ES-I3 (cell line): ENCODE measurements around the gene PARD3B.

Experiments
- H3K36me3 ChIP-seq: 2 replicates; pipeline ENCODE4 v1.6.1; 2013; ENCODE audit warnings: mild to moderate bottlenecking, low read length, control low read depth, moderate library complexity; ENCODE audit not compliant: insufficient read depth
- H3K4me1 ChIP-seq: 2 replicates; pipeline ENCODE4 v1.6.1; 2013; ENCODE audit warnings: mild to moderate bottlenecking, control low read depth, low read length; ENCODE audit not compliant: insufficient read depth
- H3K9ac ChIP-seq: 2 replicates; pipeline ENCODE4 v1.6.1; 2013; ENCODE audit warnings: low read depth, mild to moderate bottlenecking, low read length, moderate library complexity
- H3K9me3 ChIP-seq: 2 replicates; pipeline ENCODE4 v1.6.1; 2013; ENCODE audit warnings: mild to moderate bottlenecking, low read length, moderate library complexity; ENCODE audit not compliant: control insufficient read depth, insufficient read depth

Gene PARD3B

GRCh38 chr2:204948024-204948763 lies 402.9 kb downstream of the PARD3B start:
- H3K9me3 ChIP-seq = peaks cover 6% of the 10 kb centered on the region; the same call in 1 of the 2 replicates
- H3K4me1 ChIP-seq = no peaks in the 10 kb centered on the region
- no peaks in the 10 kb centered on the region for H3K36me3 ChIP-seq
- H3K9ac ChIP-seq = no peak overlapping the region

GRCh38 chr2:204948822-204949221 lies 403.5 kb downstream of the PARD3B start:
- peaks cover 6% of the 10 kb centered on the region; the same call in 1 of the 2 replicates for H3K9me3 ChIP-seq
- no peaks in the 10 kb centered on the region for H3K36me3 ChIP-seq
- H3K9ac ChIP-seq = no peak overlapping the region
- H3K4me1 ChIP-seq = no peaks in the 10 kb centered on the region

GRCh38 chr2:204950695-204951346 lies 405.5 kb downstream of the PARD3B start:
- no peaks in the 10 kb centered on the region for H3K4me1 ChIP-seq
- no peaks in the 10 kb centered on the region for H3K36me3 ChIP-seq
- H3K9me3 ChIP-seq = 0 out of 2 replicates have a peak, but pooled peaks cover 3% of the 10 kb centered on the region
- no peak overlapping the region for H3K9ac ChIP-seq

- H3K4me1 ChIP-seq = peaks cover 10% of the 10 kb centered on the region; the same call in 1 of the 2 replicates
- H3K9ac ChIP-seq = no peak overlapping the region
- no peaks in the 10 kb centered on the region for H3K36me3 ChIP-seq
- no peaks in the 10 kb centered on the region for H3K9me3 ChIP-seq
Measured at GRCh38 chr2:204958371-204958770, 413.1 kb downstream of the PARD3B start.

- Histone ChIP-seq H3K9me3 (no peaks in the 10 kb centered on the region), H3K4me1 (peaks cover 10% of the 10 kb centered on the region; the same call in 1 of the 2 replicates), H3K9ac (no peak overlapping the region), H3K36me3 (no peaks in the 10 kb centered on the region)
Measured at GRCh38 chr2:204964414-204964813, 419.1 kb downstream of the PARD3B start.

GRCh38 chr2:204966245-204966644 lies 421.0 kb downstream of the PARD3B start:
- Histone ChIP-seq H3K9ac (no peak overlapping the region), H3K36me3 (no peaks in the 10 kb centered on the region), H3K4me1 (peaks cover 10% of the 10 kb centered on the region; the same call in 1 of the 2 replicates), H3K9me3 (no peaks in the 10 kb centered on the region)

- Histone ChIP-seq H3K9ac (no peak overlapping the region), H3K9me3 (no peaks in the 10 kb centered on the region), H3K36me3 (no peaks in the 10 kb centered on the region), H3K4me1 (peaks cover 4% of the 10 kb centered on the region; the same call in 1 of the 2 replicates)
Measured at GRCh38 chr2:204967199-204967960, 422.1 kb downstream of the PARD3B start.

GRCh38 chr2:204971206-204971907 lies 426.1 kb downstream of the PARD3B start:
- no peak overlapping the region for H3K9ac ChIP-seq
- no peaks in the 10 kb centered on the region for H3K36me3 ChIP-seq
- H3K9me3 ChIP-seq = no peaks in the 10 kb centered on the region
- 0 out of 2 replicates have a peak, but pooled peaks cover 4% of the 10 kb centered on the region for H3K4me1 ChIP-seq

GRCh38 chr2:204972161-204972560 lies 426.9 kb downstream of the PARD3B start:
- no peaks in the 10 kb centered on the region for H3K9me3 ChIP-seq
- no peaks in the 10 kb centered on the region for H3K36me3 ChIP-seq
- H3K4me1 ChIP-seq = 0 out of 2 replicates have a peak, but pooled peaks cover 4% of the 10 kb centered on the region
- no peak overlapping the region for H3K9ac ChIP-seq

GRCh38 chr2:204972606-204973336 lies 427.5 kb downstream of the PARD3B start:
- H3K4me1 ChIP-seq = 0 out of 2 replicates have a peak, but pooled peaks cover 4% of the 10 kb centered on the region
- H3K9me3 ChIP-seq = no peaks in the 10 kb centered on the region
- no peaks in the 10 kb centered on the region for H3K36me3 ChIP-seq
- no peak overlapping the region for H3K9ac ChIP-seq

- Histone ChIP-seq H3K9me3 (no peaks in the 10 kb centered on the region), H3K9ac (no peak overlapping the region), H3K36me3 (no peaks in the 10 kb centered on the region), H3K4me1 (0 out of 2 replicates have a peak, but pooled peaks cover 4% of the 10 kb centered on the region)
Measured at GRCh38 chr2:204973616-204974015, 428.3 kb downstream of the PARD3B start.

- Histone ChIP-seq H3K9ac (no peak overlapping the region), H3K4me1 (0 out of 2 replicates have a peak, but pooled peaks cover 4% of the 10 kb centered on the region), H3K9me3 (no peaks in the 10 kb centered on the region), H3K36me3 (no peaks in the 10 kb centered on the region)
Measured at GRCh38 chr2:204974487-204974886, 429.2 kb downstream of the PARD3B start.

- no peaks in the 10 kb centered on the region; the same call in 1 of the 2 replicates for H3K36me3 ChIP-seq
- H3K9me3 ChIP-seq = no peaks in the 10 kb centered on the region
- peaks cover 14% of the 10 kb centered on the region for H3K4me1 ChIP-seq
- no peak overlapping the region for H3K9ac ChIP-seq
Measured at GRCh38 chr2:204977914-204978313, 432.6 kb downstream of the PARD3B start.
